ENCODE data around the gene FITM1. TPM values are rescaled to one million over a fixed set of nuclear protein-coding genes. Genes with fewer than 3 reads are reported as not detected.
A peak's percentile ranks its signal among the peaks of the same experiment; 100 is the strongest.
"Not testable (repeated sequence)": the region's sequence is repeated elsewhere in the genome, so short reads cannot be mapped to it uniquely, and the experiment has no call there.

Gene FITM1
- total RNA-seq, 1 experiment from 2014 or later, result 0.89 TPM

- Histone ChIP-seq H3K27me3 (ENCODE audit: low read length) (no peaks in the 10 kb centered on the region), H3K27ac (ENCODE audit: low read length) (no peak overlapping the region), H4K20me1 (ENCODE audit: insufficient read depth, low read depth, low read length) (no peaks in the 10 kb centered on the region), H3K4me1 (ENCODE audit: low read length) (no peaks in the 10 kb centered on the region), H3K79me2 (ENCODE audit: low read length) (no peaks in the 10 kb centered on the region), H3K36me3 (ENCODE audit: insufficient read depth, low read length) (peaks cover 46% of the 10 kb centered on the region), H3K4me2 (ENCODE audit: low read depth, low read length, poor library complexity, severe bottlenecking) (no peak overlapping the region), H3K9ac (ENCODE audit: low read length) (no peak overlapping the region), H3K4me3 (ENCODE audit: low read length) (no peak overlapping the region), H2AFZ (ENCODE audit: low read length) (no peak overlapping the region), H3K9me2 (replicated peaks; ENCODE audit: insufficient read depth, low read length) (no peaks in the 10 kb centered on the region), H3K9me3 (ENCODE audit: low read length) (no peaks in the 10 kb centered on the region)
- DNase-seq, result no peak
Measured at GRCh38 chr14:24102357-24103048, 28.0 kb upstream of the FITM1 start.

- H4K20me1 ChIP-seq (ENCODE audit: insufficient read depth, low read depth, low read length), result no peaks in the 10 kb centered on the region
- no peak overlapping the region for H2AFZ ChIP-seq (ENCODE audit: low read length)
- H3K4me3 ChIP-seq (ENCODE audit: low read length), result no peak overlapping the region
- no peaks in the 10 kb centered on the region for H3K79me2 ChIP-seq (ENCODE audit: low read length)
- no peak overlapping the region for H3K27ac ChIP-seq (ENCODE audit: low read length)
- DNase-seq, result no peak
- H3K27me3 ChIP-seq (ENCODE audit: low read length), result no peaks in the 10 kb centered on the region
- no peaks in the 10 kb centered on the region for H3K9me3 ChIP-seq (ENCODE audit: low read length)
- no peaks in the 10 kb centered on the region; the same call in 1 of the 2 replicates for H3K4me1 ChIP-seq (ENCODE audit: low read length)
- H3K4me2 ChIP-seq (ENCODE audit: low read depth, low read length, poor library complexity, severe bottlenecking), result no peak overlapping the region
- no peaks in the 10 kb centered on the region for H3K9me2 ChIP-seq (replicated peaks; ENCODE audit: insufficient read depth, low read length)
- H3K36me3 ChIP-seq (ENCODE audit: insufficient read depth, low read length), result peaks cover 42% of the 10 kb centered on the region
- no peak overlapping the region for H3K9ac ChIP-seq (ENCODE audit: low read length)
Measured at GRCh38 chr14:24103451-24103850, 27.0 kb upstream of the FITM1 start.

- not testable (repeated sequence) for H3K4me2 ChIP-seq (ENCODE audit: low read depth, low read length, poor library complexity, severe bottlenecking); H3K27ac ChIP-seq (ENCODE audit: low read length); H3K79me2 ChIP-seq (ENCODE audit: low read length); H2AFZ ChIP-seq (ENCODE audit: low read length); H3K9ac ChIP-seq (ENCODE audit: low read length); H3K9me2 ChIP-seq (replicated peaks; ENCODE audit: insufficient read depth, low read length); DNase-seq; H3K4me1 ChIP-seq (ENCODE audit: low read length); H3K27me3 ChIP-seq (ENCODE audit: low read length); H3K9me3 ChIP-seq (ENCODE audit: low read length); H3K4me3 ChIP-seq (ENCODE audit: low read length); H4K20me1 ChIP-seq (ENCODE audit: insufficient read depth, low read depth, low read length)
- H3K36me3 ChIP-seq (ENCODE audit: insufficient read depth, low read length), result peaks cover 28% of the 10 kb centered on the region
Measured at GRCh38 chr14:24105609-24106239, 24.7 kb upstream of the FITM1 start.

GRCh38 chr14:24106672-24107271 lies 23.7 kb upstream of the FITM1 start:
- no peak overlapping the region for H3K4me2 ChIP-seq (ENCODE audit: low read depth, low read length, poor library complexity, severe bottlenecking)
- peaks cover 7% of the 10 kb centered on the region for H3K4me1 ChIP-seq (ENCODE audit: low read length)
- no peak for DNase-seq
- no peaks in the 10 kb centered on the region for H3K79me2 ChIP-seq (ENCODE audit: low read length)
- H3K36me3 ChIP-seq (ENCODE audit: insufficient read depth, low read length), result peaks cover 21% of the 10 kb centered on the region
- no peak overlapping the region for H3K9ac ChIP-seq (ENCODE audit: low read length)
- H3K27me3 ChIP-seq (ENCODE audit: low read length), result no peaks in the 10 kb centered on the region
- no peak overlapping the region for H2AFZ ChIP-seq (ENCODE audit: low read length)
- H3K9me3 ChIP-seq (ENCODE audit: low read length), result no peaks in the 10 kb centered on the region
- no peaks in the 10 kb centered on the region for H3K9me2 ChIP-seq (replicated peaks; ENCODE audit: insufficient read depth, low read length)
- no peak overlapping the region for H3K27ac ChIP-seq (ENCODE audit: low read length)
- no peak overlapping the region for H3K4me3 ChIP-seq (ENCODE audit: low read length)
- H4K20me1 ChIP-seq (ENCODE audit: insufficient read depth, low read depth, low read length), result no peaks in the 10 kb centered on the region

- Histone ChIP-seq H3K4me2 (ENCODE audit: low read depth, low read length, poor library complexity, severe bottlenecking) (peak overlapping the region; percentile 38), H3K9ac (ENCODE audit: low read length) (peak overlapping the region; percentile 47), H2AFZ (ENCODE audit: low read length) (peak overlapping the region; percentile 88)
Measured at GRCh38 chr14:24108336-24108874, 22.1 kb upstream of the FITM1 start.

GRCh38 chr14:24110060-24110459 lies 20.4 kb upstream of the FITM1 start:
- H2AFZ ChIP-seq (ENCODE audit: low read length), result no peak overlapping the region
- H3K36me3 ChIP-seq (ENCODE audit: insufficient read depth, low read length), result no peaks in the 10 kb centered on the region
- H3K4me1 ChIP-seq (ENCODE audit: low read length), result peaks cover 12% of the 10 kb centered on the region
- no peak overlapping the region for H3K9ac ChIP-seq (ENCODE audit: low read length)
- no peak overlapping the region for H3K4me3 ChIP-seq (ENCODE audit: low read length)
- no peak overlapping the region for H3K27ac ChIP-seq (ENCODE audit: low read length)
- H3K9me3 ChIP-seq (ENCODE audit: low read length), result no peaks in the 10 kb centered on the region
- no peaks in the 10 kb centered on the region for H3K9me2 ChIP-seq (replicated peaks; ENCODE audit: insufficient read depth, low read length)
- DNase-seq, result no peak
- 0 out of 2 replicates have a peak, but pooled peaks cover 3% of the 10 kb centered on the region for H3K79me2 ChIP-seq (ENCODE audit: low read length)
- no peak overlapping the region for H3K4me2 ChIP-seq (ENCODE audit: low read depth, low read length, poor library complexity, severe bottlenecking)
- H4K20me1 ChIP-seq (ENCODE audit: insufficient read depth, low read depth, low read length), result no peaks in the 10 kb centered on the region
- no peaks in the 10 kb centered on the region for H3K27me3 ChIP-seq (ENCODE audit: low read length)

More at GRCh38 chr14:24108336-24108874, 22.1 kb upstream of the FITM1 start:
- no peaks in the 10 kb centered on the region for H3K9me3 ChIP-seq (ENCODE audit: low read length)
- H3K4me3 ChIP-seq (ENCODE audit: low read length), result no peak overlapping the region
- no peaks in the 10 kb centered on the region for H3K9me2 ChIP-seq (replicated peaks; ENCODE audit: insufficient read depth, low read length)
- no peaks in the 10 kb centered on the region for H4K20me1 ChIP-seq (ENCODE audit: insufficient read depth, low read depth, low read length)
- peaks cover 10% of the 10 kb centered on the region for H3K4me1 ChIP-seq (ENCODE audit: low read length)
- peak overlapping the region; percentile 46; the same call in 1 of the 2 replicates for H3K27ac ChIP-seq (ENCODE audit: low read length)
- H3K36me3 ChIP-seq (ENCODE audit: insufficient read depth, low read length), result peaks cover 8% of the 10 kb centered on the region
- 0 out of 2 replicates have a peak, but pooled peaks cover 1% of the 10 kb centered on the region for H3K79me2 ChIP-seq (ENCODE audit: low read length)
- H3K27me3 ChIP-seq (ENCODE audit: low read length), result no peaks in the 10 kb centered on the region
- DNase-seq, result no peak

GRCh38 chr14:24110523-24110922 lies 19.9 kb upstream of the FITM1 start:
- Histone ChIP-seq H3K9ac (ENCODE audit: low read length) (no peak overlapping the region), H3K4me3 (ENCODE audit: low read length) (no peak overlapping the region), H3K4me2 (ENCODE audit: low read depth, low read length, poor library complexity, severe bottlenecking) (no peak overlapping the region), H3K27ac (ENCODE audit: low read length) (no peak overlapping the region), H3K9me3 (ENCODE audit: low read length) (no peaks in the 10 kb centered on the region), H3K36me3 (ENCODE audit: insufficient read depth, low read length) (no peaks in the 10 kb centered on the region), H2AFZ (ENCODE audit: low read length) (no peak overlapping the region), H4K20me1 (ENCODE audit: insufficient read depth, low read depth, low read length) (no peaks in the 10 kb centered on the region), H3K4me1 (ENCODE audit: low read length) (peaks cover 14% of the 10 kb centered on the region), H3K27me3 (ENCODE audit: low read length) (no peaks in the 10 kb centered on the region), H3K79me2 (ENCODE audit: low read length) (peaks cover 7% of the 10 kb centered on the region), H3K9me2 (replicated peaks; ENCODE audit: insufficient read depth, low read length) (no peaks in the 10 kb centered on the region)
- no peak for DNase-seq

GRCh38 chr14:24113379-24113800 lies 17.1 kb upstream of the FITM1 start:
- peak overlapping the region; percentile 95 for H3K9ac ChIP-seq (ENCODE audit: low read length)
- H2AFZ ChIP-seq (ENCODE audit: low read length), result peak overlapping the region; percentile 87; the same call in 1 of the 2 replicates
- no peaks in the 10 kb centered on the region for H4K20me1 ChIP-seq (ENCODE audit: insufficient read depth, low read depth, low read length)
- peak overlapping the region; percentile 91 for H3K27ac ChIP-seq (ENCODE audit: low read length)
- H3K79me2 ChIP-seq (ENCODE audit: low read length), result peaks cover 22% of the 10 kb centered on the region
- no peaks in the 10 kb centered on the region for H3K9me2 ChIP-seq (replicated peaks; ENCODE audit: insufficient read depth, low read length)
- H3K36me3 ChIP-seq (ENCODE audit: insufficient read depth, low read length), result peaks cover 8% of the 10 kb centered on the region; the same call in 1 of the 2 replicates
- H3K4me1 ChIP-seq (ENCODE audit: low read length), result peaks cover 26% of the 10 kb centered on the region
- H3K4me2 ChIP-seq (ENCODE audit: low read depth, low read length, poor library complexity, severe bottlenecking), result peak overlapping the region; percentile 91
- no peaks in the 10 kb centered on the region for H3K9me3 ChIP-seq (ENCODE audit: low read length)
- DNase-seq, result peak; percentile 76
- no peaks in the 10 kb centered on the region for H3K27me3 ChIP-seq (ENCODE audit: low read length)
- H3K4me3 ChIP-seq (ENCODE audit: low read length), result peak overlapping the region; percentile 89
